GM21529 (cell line): Measurements from ENCODE around the gene ACOT2.
"Not testable (repeated sequence)": the region's sequence is repeated elsewhere in the genome, so short reads cannot be mapped to it uniquely, and the experiment has no call there.

ENCODE experiments used
- ATAC-seq: cut with Tn5 transposase; IDR thresholded peaks from one replicate; pipeline ENCODE4 v1.9.1; 2021; ENCODE audit not compliant: unreplicated experiment

The ACOT2 gene

DNA sequence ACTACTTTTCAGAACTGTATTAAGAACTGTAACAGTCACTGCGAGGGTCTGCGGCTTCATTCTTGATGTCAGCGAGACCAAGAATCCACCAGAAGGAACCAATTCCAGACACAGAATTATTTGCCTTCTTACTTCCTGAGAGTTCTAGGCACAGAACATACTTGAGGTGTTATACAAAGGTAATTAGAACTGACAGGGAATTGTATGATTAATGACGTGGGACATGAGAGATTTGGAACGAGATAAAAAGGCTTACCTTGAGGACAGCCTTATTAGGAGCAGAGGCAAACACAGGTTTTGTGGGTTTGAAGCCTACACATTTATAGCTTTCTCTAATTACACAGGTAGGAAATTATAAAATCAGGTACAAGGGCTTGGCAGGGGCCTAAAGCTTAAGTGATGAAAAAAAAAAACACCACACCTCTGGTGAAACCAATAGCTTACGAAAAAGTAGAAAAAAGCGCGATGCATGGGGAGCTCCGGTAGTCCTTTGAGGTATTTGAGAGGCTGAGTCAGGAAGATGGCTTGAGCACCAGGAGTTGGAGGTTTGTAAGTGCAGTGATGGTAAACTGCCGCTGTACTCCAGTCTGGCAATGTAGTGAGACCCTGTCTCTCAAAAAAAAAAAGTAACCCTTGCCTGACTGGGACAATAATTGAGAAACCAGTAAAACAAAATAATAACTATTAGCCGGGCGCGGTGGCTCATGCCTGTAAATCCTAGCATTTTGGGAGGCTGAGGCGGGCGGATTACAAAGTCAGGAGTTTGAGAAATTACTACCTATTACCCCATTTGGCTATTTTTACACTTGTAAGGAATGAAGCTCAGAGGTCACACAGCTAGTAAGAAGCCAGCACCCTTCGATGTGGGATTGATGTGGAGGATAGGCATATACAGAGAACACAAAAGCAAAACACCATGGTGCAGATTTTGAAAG lies 795 bp upstream of the ACOT2 start:
- no peak for ATAC-seq

GRCh38 chr14:73568886-73569184 lies 178 bp upstream of the ACOT2 start:
- ATAC-seq, result not testable (repeated sequence)

- peak; percentile 41 for ATAC-seq
Observed at GRCh38 chr14:73570913-73571312, 1.9 kb downstream of the ACOT2 start.

DNA sequence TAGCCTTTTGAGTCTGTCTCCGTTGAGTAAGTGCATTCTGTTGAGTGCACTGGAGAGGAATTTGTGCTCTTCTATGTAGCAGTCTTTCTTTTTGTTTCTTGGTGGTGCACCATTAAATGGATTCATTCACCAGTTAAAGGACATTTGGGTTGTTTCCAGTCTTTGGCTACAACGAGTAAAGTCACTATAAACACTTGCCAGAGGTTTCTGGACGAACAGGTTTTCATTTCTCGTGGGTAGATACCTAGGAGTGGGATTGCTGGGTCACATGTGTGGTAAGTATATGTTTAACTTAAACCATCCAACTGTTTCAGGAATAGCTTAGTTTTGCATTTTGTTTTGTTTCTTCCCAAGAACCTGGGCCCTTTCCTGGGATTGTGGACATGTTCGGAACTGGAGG lies 4.0 kb downstream of the ACOT2 start:
- ATAC-seq, result not testable (repeated sequence)

GRCh38 chr14:73573740-73574139 lies 4.7 kb downstream of the ACOT2 start:
- not testable (repeated sequence) for ATAC-seq

- ATAC-seq, result not testable (repeated sequence)
Observed at GRCh38 chr14:73574251-73574650, 5.2 kb downstream of the ACOT2 start.

- no peak for ATAC-seq
Observed at GRCh38 chr14:73576391-73576790, 7.4 kb downstream of the ACOT2 start.

- not testable (repeated sequence) for ATAC-seq
Observed at GRCh38 chr14:73577214-73577613, 8.2 kb downstream of the ACOT2 start.

DNA sequence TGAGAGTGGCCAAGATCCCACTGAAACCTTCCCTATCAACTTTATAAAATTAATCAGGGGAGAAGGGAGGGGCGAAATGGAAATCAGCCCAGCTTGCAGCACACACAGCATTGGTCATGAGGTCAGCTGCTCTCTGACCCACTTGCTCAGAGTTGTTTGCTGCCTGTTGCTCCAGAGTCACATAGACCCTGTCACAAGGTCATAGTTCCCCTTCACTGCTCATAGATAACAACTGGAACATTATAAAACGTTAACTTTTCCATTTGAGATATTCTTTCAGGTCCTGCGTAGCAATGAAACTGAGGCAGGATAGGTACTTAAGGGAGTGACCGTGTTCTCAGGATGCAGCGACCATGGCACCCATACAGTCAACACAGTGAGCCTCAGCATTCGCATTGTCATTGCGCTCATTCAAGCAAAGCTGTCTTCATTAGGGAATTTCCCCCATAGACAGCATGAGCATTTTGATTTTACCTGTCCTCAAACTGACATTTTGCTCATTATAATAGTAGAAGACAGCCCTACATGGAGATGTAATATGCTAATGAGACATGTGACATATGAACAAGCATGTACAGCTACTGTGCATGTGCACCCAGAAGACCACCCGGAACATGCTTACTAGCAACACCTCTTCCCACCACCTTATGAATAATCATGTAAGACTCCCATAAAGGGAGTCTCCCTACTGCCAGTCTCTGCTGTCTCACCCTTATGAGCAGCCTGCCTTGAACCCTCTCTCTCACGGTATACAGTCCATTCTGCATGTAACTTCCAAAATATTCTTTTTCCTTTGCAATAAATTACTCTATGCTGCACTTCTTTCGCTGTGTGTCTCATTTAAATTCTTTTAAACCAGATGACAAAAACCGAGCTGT lies 13.3 kb downstream of the ACOT2 start:
- ATAC-seq, result not testable (repeated sequence)

DNA sequence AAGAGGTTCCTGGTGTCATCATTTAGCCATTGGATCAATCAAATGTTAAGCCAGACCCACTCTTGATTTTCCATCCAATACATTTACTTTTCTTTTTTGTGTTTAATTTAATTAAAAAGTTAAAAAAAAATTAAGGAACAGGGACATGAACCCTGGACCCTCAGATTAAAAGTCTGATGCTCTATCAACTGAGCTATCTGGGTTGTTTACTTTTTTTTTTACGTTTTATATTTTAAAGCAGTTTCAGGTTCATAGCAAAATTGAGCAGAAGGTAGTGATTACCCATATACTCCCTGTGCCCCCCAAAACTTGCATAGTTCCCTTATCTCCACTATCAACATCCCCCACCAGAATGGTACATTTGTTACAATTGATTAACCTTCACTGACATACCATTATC lies 19.7 kb downstream of the ACOT2 start:
- ATAC-seq, result no peak

GRCh38 chr14:73589116-73589515 lies 20.1 kb downstream of the ACOT2 start:
- no peak for ATAC-seq

GRCh38 chr14:73590673-73591004 lies 21.6 kb downstream of the ACOT2 start:
- not testable (repeated sequence) for ATAC-seq

DNA sequence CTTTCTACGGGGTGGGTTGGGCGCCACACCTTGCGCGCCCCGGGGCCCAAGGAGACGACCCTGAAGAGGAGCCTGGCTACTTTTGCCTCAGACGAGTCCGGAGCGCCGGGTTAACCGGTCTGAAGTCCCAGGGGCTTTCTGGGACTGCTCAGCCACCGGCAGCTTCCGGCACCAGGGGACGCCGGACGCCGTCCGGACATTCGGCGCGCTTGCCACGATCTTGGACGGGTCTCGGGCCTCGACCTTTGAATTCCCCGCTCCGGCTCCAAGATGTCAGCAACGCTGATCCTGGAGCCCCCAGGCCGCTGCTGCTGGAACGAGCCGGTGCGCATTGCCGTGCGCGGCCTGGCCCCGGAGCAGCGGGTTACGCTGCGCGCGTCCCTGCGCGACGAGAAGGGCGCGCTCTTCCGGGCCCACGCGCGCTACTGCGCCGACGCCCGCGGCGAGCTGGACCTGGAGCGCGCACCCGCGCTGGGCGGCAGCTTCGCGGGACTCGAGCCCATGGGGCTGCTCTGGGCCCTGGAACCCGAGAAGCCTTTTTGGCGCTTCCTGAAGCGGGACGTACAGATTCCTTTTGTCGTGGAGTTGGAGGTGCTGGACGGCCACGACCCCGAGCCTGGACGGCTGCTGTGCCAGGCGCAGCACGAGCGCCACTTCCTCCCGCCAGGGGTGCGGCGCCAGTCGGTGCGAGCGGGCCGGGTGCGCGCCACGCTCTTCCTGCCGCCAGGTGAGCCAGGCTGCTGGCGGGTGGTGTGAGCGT lies 22.9 kb downstream of the ACOT2 start, which contains the start of gene ACOT4:
ACOT4 (plus strand) TSS at position 184 of the 760 bp plus-strand sequence; CDS start at position 271, 87 bp downstream.
- ATAC-seq, result peak; percentile 55

DNA sequence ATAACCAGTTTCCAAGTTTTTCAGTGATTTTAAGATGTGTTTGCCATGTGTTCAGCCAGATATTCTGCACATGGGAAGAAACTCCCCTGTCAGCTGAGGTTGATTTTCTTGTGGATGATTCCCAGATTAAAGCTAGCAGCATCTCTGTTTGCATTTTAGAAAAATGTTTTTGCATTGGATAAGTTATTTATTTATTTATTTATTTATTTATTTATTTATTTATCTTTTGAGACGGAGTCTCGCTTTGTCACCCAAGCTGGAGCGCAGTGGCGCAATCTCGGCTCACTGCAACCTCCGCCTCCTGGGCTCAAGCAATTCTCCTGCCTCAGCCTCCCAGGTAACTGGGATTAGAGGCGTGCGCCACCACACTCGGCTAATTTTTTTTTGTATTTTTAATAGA lies 25.5 kb downstream of the ACOT2 start:
- ATAC-seq, result no peak

GRCh38 chr14:73599499-73599898 lies 30.5 kb downstream of the ACOT2 start:
- ATAC-seq, result no peak

DNA sequence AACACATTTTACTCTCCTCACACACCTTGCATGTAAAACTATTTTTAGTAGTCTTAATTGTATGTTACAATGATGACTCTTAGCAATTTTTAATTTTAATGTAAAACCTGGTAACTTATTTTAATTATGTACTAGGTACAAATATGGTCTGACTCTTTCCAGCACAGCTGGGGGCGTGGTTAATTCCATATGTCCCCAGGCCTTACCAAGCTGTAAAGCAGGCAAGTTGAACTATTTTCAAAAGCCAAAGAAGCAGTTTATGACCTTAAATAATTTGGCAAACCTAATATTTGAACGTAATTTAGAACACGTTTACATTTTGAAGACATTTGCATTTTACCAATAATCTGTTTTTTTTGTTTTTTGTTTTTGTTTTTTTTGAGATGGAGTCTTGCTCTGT lies 34.0 kb downstream of the ACOT2 start:
- no peak for ATAC-seq

DNA sequence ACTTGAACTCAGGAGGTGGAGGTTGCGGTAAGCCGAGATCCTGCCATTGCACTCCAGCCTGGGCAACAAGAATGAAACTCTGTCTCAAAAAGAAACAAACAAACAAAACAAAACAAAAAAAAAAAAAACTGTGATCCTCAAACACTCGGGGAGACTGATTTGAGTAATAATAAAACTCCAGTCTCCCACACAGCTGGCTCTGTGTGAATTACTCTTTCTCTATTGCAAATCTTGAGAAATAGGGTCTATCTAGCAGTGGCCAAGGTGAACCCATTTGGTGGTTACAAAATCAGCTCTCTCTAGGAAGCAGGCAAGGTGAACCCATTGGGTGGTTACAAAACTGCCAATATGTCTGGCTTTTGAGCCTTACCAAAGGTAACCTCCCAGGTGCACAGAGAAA lies 37.3 kb downstream of the ACOT2 start:
- ATAC-seq, result no peak

DNA sequence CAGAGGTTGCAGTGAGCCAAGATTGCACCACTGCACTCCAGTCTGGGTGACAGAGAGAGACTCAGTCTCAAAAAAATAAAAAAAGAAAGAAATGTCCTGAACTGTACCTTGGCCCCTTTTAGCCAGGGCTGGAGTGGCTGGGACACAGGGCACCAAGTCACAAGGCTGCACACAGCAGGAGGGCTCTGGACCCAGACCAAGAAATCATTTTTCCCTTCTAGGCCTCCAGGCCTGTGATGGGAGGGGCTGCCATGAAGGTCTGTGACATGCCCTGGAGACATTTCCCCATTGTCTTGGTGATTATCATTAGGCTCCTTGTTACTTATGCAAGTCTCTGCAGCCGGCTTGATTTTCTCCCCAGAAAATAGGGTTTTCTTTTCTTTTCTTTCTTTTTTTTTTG lies 38.2 kb downstream of the ACOT2 start:
- ATAC-seq, result no peak

GRCh38 chr14:73610687-73611086 lies 41.7 kb downstream of the ACOT2 start:
- ATAC-seq, result no peak

GRCh38 chr14:73612339-73613045 lies 43.5 kb downstream of the ACOT2 start, which contains the start of gene ACOT6:
Gene ACOT6, plus strand, starts transcription at chr14:73612517. Its CDS starts 55 bp downstream, at chr14:73612572.
- ATAC-seq, result peak; percentile 80

GRCh38 chr14:73613046-73613383 lies 44.0 kb downstream of the ACOT2 start:
- peak; percentile 9 for ATAC-seq
